Neural cell (in vitro differentiated cells): ENCODE results near the gene PTPRK. TPM values are rescaled to one million over a fixed set of nuclear protein-coding genes. Genes with fewer than 3 reads are reported as not detected.

Source experiments
- H2AFZ ChIP-seq: fragments of 200-600, 300-800 bp; sonication (generic), shearing (Covaris generic); 2 replicates; pipeline ENCODE4 v1.6.0; 2014; ENCODE audit warnings: low read depth, mild to moderate bottlenecking, antibody characterized with exemption, low read length, moderate library complexity
- H3F3A ChIP-seq: fragments of 200-600 bp; shearing (Covaris generic); 2 replicates; pipeline ENCODE4 v1.6.1; 2016; ENCODE audit warnings: mild to moderate bottlenecking, moderate library complexity, mixed read lengths, antibody characterized with exemption, low read length; ENCODE audit not compliant: insufficient read depth, poor library complexity, severe bottlenecking
- H3K27ac ChIP-seq: fragments of 200-600, 300-800 bp; sonication (generic), shearing (Covaris generic); 2 replicates; pipeline ENCODE4 v1.5.1; 2014; ENCODE audit warnings: mild to moderate bottlenecking, low read length, moderate library complexity
- H3K27me3 ChIP-seq: fragments of 300-800, 200-600 bp; sonication (generic), shearing (Covaris generic); 2 replicates; pipeline ENCODE4 v1.6.0; 2014; ENCODE audit warnings: mild to moderate bottlenecking, low read depth, low read length, moderate library complexity; ENCODE audit not compliant: insufficient read depth
- H3K36me3 ChIP-seq: fragments of 300-800, 200-600 bp; sonication (generic), shearing (Covaris generic); 2 replicates; pipeline ENCODE4 v1.5.1; 2014; ENCODE audit warnings: mild to moderate bottlenecking, antibody characterized with exemption, low read length, moderate library complexity; ENCODE audit not compliant: insufficient read depth
- H3K4me2 ChIP-seq: fragments of 300-800, 200-600 bp; sonication (generic), shearing (Covaris generic); 2 replicates; pipeline ENCODE4 v1.6.0; 2014; ENCODE audit warnings: mild to moderate bottlenecking, low read length
- H3K4me3 ChIP-seq: fragments of 300-800, 200-600 bp; sonication (generic), shearing (Covaris generic); 2 replicates; pipeline ENCODE4 v1.5.1; 2014; ENCODE audit warnings: mild to moderate bottlenecking, low read length, moderate library complexity
- H3K79me2 ChIP-seq: fragments of 200-600 bp; shearing (Covaris generic); replicated peaks from 2 replicates; pipeline ENCODE4 v1.6.0; 2014; ENCODE audit warnings: mild to moderate bottlenecking, low read length, moderate library complexity; ENCODE audit not compliant: insufficient read depth
- H3K9ac ChIP-seq: fragments of 300-800, 200-600 bp; sonication (generic), shearing (Covaris generic); 2 replicates; pipeline ENCODE4 v1.6.1; 2016; ENCODE audit warnings: mild to moderate bottlenecking, low read length, mixed read lengths
- H3K9me2 ChIP-seq: fragments of 200-600 bp; shearing (Covaris generic); 2 replicates; pipeline ENCODE4 v1.6.1; 2016; ENCODE audit warnings: mild to moderate bottlenecking, low read length, mixed read lengths; ENCODE audit not compliant: insufficient read depth
- H3K9me3 ChIP-seq: fragments of 200-600, 300-800 bp; sonication (generic), shearing (Covaris generic); 2 replicates; pipeline ENCODE4 v1.6.1; 2016; ENCODE audit warnings: mild to moderate bottlenecking, mixed run types, low read length, moderate library complexity, mixed read lengths
- H4K20me1 ChIP-seq: fragments of 200-600 bp; shearing (Covaris generic); 2 replicates; pipeline ENCODE4 v1.6.1; 2016; ENCODE audit warnings: mild to moderate bottlenecking, mixed run types; ENCODE audit not compliant: insufficient read depth
- CTCF ChIP-seq: fragments of 450-650 bp; IDR thresholded peaks from 2 replicates; pipeline ENCODE4 v1.5.1; 2014; ENCODE audit warnings: antibody characterized with exemption, mild to moderate bottlenecking, moderate library complexity; ENCODE audit not compliant: poor library complexity, severe bottlenecking
- EP300 ChIP-seq: fragments of 450-650 bp; conservative IDR thresholded peaks from 2 replicates; pipeline ENCODE4 v1.6.1; 2014; ENCODE audit warnings: antibody characterized with exemption, mild to moderate bottlenecking, moderate library complexity; ENCODE audit not compliant: poor library complexity, severe bottlenecking
- EZH2 ChIP-seq: fragments of 200-600, 300-800 bp; shearing (Covaris generic), sonication (generic); IDR thresholded peaks from 2 replicates; pipeline ENCODE4 v1.6.1; 2014; ENCODE audit warnings: antibody characterized with exemption, low read length, borderline replicate concordance, mild to moderate bottlenecking; ENCODE audit not compliant: insufficient read depth, poor library complexity, severe bottlenecking
- MXI1 ChIP-seq: fragments of 450-650 bp; conservative IDR thresholded peaks from 2 replicates; pipeline ENCODE4 v1.6.1; 2014; ENCODE audit warnings: antibody characterized with exemption, mild to moderate bottlenecking; ENCODE audit not compliant: poor library complexity, severe bottlenecking
- POLR2AphosphoS5 ChIP-seq: IDR thresholded peaks from 2 replicates; pipeline ENCODE4 v1.6.1; 2012
- RAD21 ChIP-seq: fragments of 450-650 bp; conservative IDR thresholded peaks from 2 replicates; pipeline ENCODE4 v1.6.1; 2014; ENCODE audit warnings: antibody characterized with exemption, mild to moderate bottlenecking, moderate library complexity
- SMC3 ChIP-seq: fragments of 450-650 bp; conservative IDR thresholded peaks from 2 replicates; pipeline ENCODE4 v1.6.1; 2014; ENCODE audit warnings: antibody characterized with exemption, mild to moderate bottlenecking, moderate library complexity; ENCODE audit not compliant: poor library complexity
- TAF1 ChIP-seq: IDR thresholded peaks from 2 replicates; pipeline ENCODE4 v1.6.1; 2012; ENCODE audit warnings: low read depth
- polyA plus RNA-seq: library from polyadenylated mRNA; depleted of rRNA; stranded (reverse); fragments of >200 nt; gene quantifications from 2 replicates; pipeline ENCODE4 v1.2.3, GENCODE V29; 2014
- TF ChIP-seq, protein P1 (sequence below): IDR thresholded peaks from 2 replicates; pipeline ENCODE4 v1.6.1; 2012; ENCODE audit warnings: borderline replicate concordance

PTPRK gene
- polyA plus RNA-seq, 1 donor from 2014 or later: 10.4 TPM

DNA sequence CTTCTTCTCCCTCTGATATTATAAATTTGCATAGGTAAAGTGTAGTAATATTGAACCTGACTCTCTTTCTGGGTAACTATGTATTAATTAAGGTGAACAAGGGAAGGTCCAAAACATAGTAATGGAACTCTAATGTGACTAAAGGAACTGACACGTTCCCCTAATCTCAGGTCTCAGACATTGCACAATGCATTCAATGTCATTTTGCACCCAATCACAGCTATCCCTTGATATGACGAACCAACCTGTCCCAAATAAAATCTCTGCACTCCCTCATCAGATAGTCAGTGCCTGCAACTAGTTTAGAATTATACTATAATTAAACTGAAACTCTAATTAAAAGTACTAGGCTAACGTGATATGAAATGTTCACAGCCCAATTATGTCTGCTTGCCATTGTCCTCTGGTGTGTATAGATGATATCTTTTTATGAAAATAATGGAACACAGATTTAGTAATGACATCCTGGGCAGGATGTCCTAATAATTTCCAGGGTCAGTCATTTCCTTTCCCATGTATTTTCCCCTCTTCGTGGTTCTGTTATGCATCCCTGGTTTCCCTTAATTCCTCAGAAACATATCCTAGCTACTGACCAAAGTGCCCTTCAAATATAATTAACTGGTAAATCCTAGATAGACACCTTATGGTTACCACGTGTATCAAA, 36.8 kb downstream of the PTPRK start:
- H2AFZ ChIP-seq: no peak overlapping the region
- H3K79me2 ChIP-seq: no peaks in the 10 kb centered on the region
- H3K9me3 ChIP-seq: no peaks in the 10 kb centered on the region
- H3K36me3 ChIP-seq: no peaks in the 10 kb centered on the region
- H3K4me3 ChIP-seq: no peak overlapping the region
- TF ChIP-seq SMC3 (no peak), EZH2 (no peak), POLR2AphosphoS5 (no peak), MXI1 (no peak), RAD21 (no peak), TAF1 (no peak), CTCF (no peak), EP300 (no peak)
- TF ChIP-seq, protein P1, sequence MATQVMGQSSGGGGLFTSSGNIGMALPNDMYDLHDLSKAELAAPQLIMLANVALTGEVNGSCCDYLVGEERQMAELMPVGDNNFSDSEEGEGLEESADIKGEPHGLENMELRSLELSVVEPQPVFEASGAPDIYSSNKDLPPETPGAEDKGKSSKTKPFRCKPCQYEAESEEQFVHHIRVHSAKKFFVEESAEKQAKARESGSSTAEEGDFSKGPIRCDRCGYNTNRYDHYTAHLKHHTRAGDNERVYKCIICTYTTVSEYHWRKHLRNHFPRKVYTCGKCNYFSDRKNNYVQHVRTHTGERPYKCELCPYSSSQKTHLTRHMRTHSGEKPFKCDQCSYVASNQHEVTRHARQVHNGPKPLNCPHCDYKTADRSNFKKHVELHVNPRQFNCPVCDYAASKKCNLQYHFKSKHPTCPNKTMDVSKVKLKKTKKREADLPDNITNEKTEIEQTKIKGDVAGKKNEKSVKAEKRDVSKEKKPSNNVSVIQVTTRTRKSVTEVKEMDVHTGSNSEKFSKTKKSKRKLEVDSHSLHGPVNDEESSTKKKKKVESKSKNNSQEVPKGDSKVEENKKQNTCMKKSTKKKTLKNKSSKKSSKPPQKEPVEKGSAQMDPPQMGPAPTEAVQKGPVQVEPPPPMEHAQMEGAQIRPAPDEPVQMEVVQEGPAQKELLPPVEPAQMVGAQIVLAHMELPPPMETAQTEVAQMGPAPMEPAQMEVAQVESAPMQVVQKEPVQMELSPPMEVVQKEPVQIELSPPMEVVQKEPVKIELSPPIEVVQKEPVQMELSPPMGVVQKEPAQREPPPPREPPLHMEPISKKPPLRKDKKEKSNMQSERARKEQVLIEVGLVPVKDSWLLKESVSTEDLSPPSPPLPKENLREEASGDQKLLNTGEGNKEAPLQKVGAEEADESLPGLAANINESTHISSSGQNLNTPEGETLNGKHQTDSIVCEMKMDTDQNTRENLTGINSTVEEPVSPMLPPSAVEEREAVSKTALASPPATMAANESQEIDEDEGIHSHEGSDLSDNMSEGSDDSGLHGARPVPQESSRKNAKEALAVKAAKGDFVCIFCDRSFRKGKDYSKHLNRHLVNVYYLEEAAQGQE: no peak
- H3K4me2 ChIP-seq: no peak overlapping the region
- H3K27ac ChIP-seq: no peak overlapping the region
- H3K9me2 ChIP-seq: no peaks in the 10 kb centered on the region
- H3F3A ChIP-seq: no peaks in the 10 kb centered on the region
- H3K27me3 ChIP-seq: no peaks in the 10 kb centered on the region
- H3K9ac ChIP-seq: no peak overlapping the region
- no peaks in the 10 kb centered on the region for H4K20me1 ChIP-seq

DNA sequence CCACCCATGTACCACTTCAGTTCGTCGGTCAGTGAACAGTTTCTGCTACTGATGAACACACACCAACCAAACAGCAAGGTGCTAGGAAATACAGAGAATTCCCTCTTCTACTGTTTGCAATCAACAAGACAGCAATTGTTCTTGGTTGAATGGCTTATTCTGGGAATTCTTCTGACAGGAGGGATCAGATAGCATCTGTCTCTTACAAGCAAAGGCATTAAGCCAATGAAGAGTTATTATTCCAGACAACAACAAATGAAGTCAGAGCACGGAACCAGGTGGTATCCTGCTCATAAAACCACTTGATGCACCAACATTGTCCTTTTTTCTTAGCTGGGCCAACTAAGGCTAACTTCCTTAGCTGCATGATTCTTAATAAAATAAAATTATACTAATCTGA, 37.8 kb downstream of the PTPRK start:
- Histone ChIP-seq H4K20me1 (no peaks in the 10 kb centered on the region), H3K9ac (no peak overlapping the region), H3K79me2 (no peaks in the 10 kb centered on the region), H3K4me2 (no peak overlapping the region), H3K27me3 (no peaks in the 10 kb centered on the region), H3K27ac (no peak overlapping the region), H3F3A (no peaks in the 10 kb centered on the region), H3K9me3 (no peaks in the 10 kb centered on the region), H2AFZ (no peak overlapping the region), H3K4me3 (no peak overlapping the region), H3K36me3 (no peaks in the 10 kb centered on the region), H3K9me2 (no peaks in the 10 kb centered on the region)
- TF ChIP-seq CTCF: no peak
- TF ChIP-seq SMC3: no peak
- no peak for TF ChIP-seq POLR2AphosphoS5
- TF ChIP-seq RAD21: no peak
- no peak for TF ChIP-seq TAF1
- no peak for TF ChIP-seq EZH2
- TF ChIP-seq, protein P1: no peak
- TF ChIP-seq MXI1: no peak
- TF ChIP-seq EP300: no peak
